GM23338 (cell line): ENCODE data around the gene MTARC1. TPM values are rescaled to one million over a fixed set of nuclear protein-coding genes. Genes with fewer than 3 reads are reported as not detected.

Source experiments
- ATAC-seq: fragments of 200-7000 bp; cut with Tn5 transposase; 3 replicates; pipeline ENCODE4 v1.9.1; 2020
- DNase-seq: peaks from one replicate; pipeline ENCODE4 v3.0.0-alpha.2; 2015; ENCODE audit warnings: low spot score
- H2AFZ ChIP-seq: fragments of 200-600 bp; sonication (generic); 2 replicates; pipeline ENCODE4 v1.8.0; 2016; ENCODE audit warnings: antibody characterized with exemption, mild to moderate bottlenecking, moderate library complexity
- H3F3A ChIP-seq: fragments of 200-600 bp; sonication (generic); replicated peaks from 2 replicates; pipeline ENCODE4 v1.8.0; 2017; ENCODE audit warnings: antibody characterized with exemption, mixed run types, low read depth
- H3K27ac ChIP-seq: fragments of 200-600 bp; sonication (generic); 2 replicates; pipeline ENCODE4 v1.6.1; 2016; ENCODE audit warnings: low read depth
- H3K27me3 ChIP-seq: fragments of 200-600 bp; sonication (generic); 2 replicates; pipeline ENCODE4 v1.8.0; 2016; ENCODE audit warnings: mild to moderate bottlenecking, mixed run types, moderate library complexity; ENCODE audit not compliant: insufficient read depth
- H3K36me3 ChIP-seq: fragments of 200-600 bp; sonication (generic); 2 replicates; pipeline ENCODE4 v1.8.0; 2016; ENCODE audit warnings: mild to moderate bottlenecking; ENCODE audit not compliant: insufficient read depth
- H3K4me1 ChIP-seq: fragments of 200-600 bp; sonication (generic); 2 replicates; pipeline ENCODE4 v1.8.0; 2016; ENCODE audit warnings: mild to moderate bottlenecking, moderate library complexity; ENCODE audit not compliant: insufficient read depth
- H3K4me2 ChIP-seq: fragments of 200-600 bp; sonication (generic); 2 replicates; pipeline ENCODE4 v1.7.1; 2017; ENCODE audit warnings: mixed run types
- H3K4me3 ChIP-seq: fragments of 200-600 bp; sonication (generic); 2 replicates; pipeline ENCODE4 v1.6.1; 2016; ENCODE audit warnings: mixed run types
- H3K79me2 ChIP-seq: fragments of 200-600 bp; sonication (generic); replicated peaks from 2 replicates; pipeline ENCODE4 v1.8.0; 2017; ENCODE audit warnings: mild to moderate bottlenecking; ENCODE audit not compliant: insufficient read depth
- H3K9me2 ChIP-seq: fragments of 200-600 bp; sonication (generic); 2 replicates; pipeline ENCODE4 v1.8.0; 2017; ENCODE audit not compliant: insufficient read depth
- H4K20me1 ChIP-seq: fragments of 200-600 bp; sonication (generic); replicated peaks from 2 replicates; pipeline ENCODE4 v1.8.0; 2017; ENCODE audit warnings: mild to moderate bottlenecking; ENCODE audit not compliant: insufficient read depth
- H3K27ac Mint-ChIP-seq: 2 replicates; pipeline ENCODE4 v1.8.0; 2020; ENCODE audit warnings: inconsistent platforms, mild to moderate bottlenecking, moderate library complexity, mixed read lengths
- H3K27me3 Mint-ChIP-seq: 3 replicates; pipeline ENCODE4 v1.8.0; 2022; ENCODE audit warnings: low read depth, mild to moderate bottlenecking, moderate library complexity, mixed read lengths, inconsistent platforms; ENCODE audit not compliant: insufficient read depth, poor library complexity
- H3K36me3 Mint-ChIP-seq: 3 replicates; pipeline ENCODE4 v1.8.0; 2021; ENCODE audit warnings: low read depth, mild to moderate bottlenecking, inconsistent platforms, moderate library complexity, mixed read lengths
- H3K4me1 Mint-ChIP-seq: 3 replicates; pipeline ENCODE4 v1.8.0; 2020; ENCODE audit warnings: mild to moderate bottlenecking, inconsistent platforms, mixed read lengths
- H3K4me3 Mint-ChIP-seq: 3 replicates; pipeline ENCODE4 v1.8.0; 2021; ENCODE audit warnings: moderate library complexity, mild to moderate bottlenecking, inconsistent platforms, mixed read lengths
- H3K9me3 Mint-ChIP-seq: 3 replicates; pipeline ENCODE4 v1.8.0; 2020; ENCODE audit warnings: moderate library complexity, mild to moderate bottlenecking, inconsistent platforms, mixed read lengths
- CREB1 ChIP-seq: fragments of 250-450 bp; sonication (Bioruptor Pico); IDR thresholded peaks from 2 replicates; pipeline ENCODE4 v1.5.0; 2020; ENCODE audit warnings: low read depth, mild to moderate bottlenecking, moderate library complexity
- ETS1 ChIP-seq: IDR thresholded peaks from 2 replicates; pipeline ENCODE4 v1.6.1; 2016; ENCODE audit warnings: antibody characterized with exemption
- EZH2 ChIP-seq: fragments of 200-600 bp; sonication (generic); IDR thresholded peaks from one replicate; pipeline ENCODE4 v1.8.0; 2017; ENCODE audit warnings: antibody characterized with exemption, mild to moderate bottlenecking, low read depth; ENCODE audit not compliant: unreplicated experiment
- EZH2phosphoT487 ChIP-seq: fragments of 200-600 bp; sonication (generic); IDR thresholded peaks from one replicate; pipeline ENCODE4 v1.8.1; 2018; ENCODE audit warnings: antibody characterized with exemption; ENCODE audit not compliant: unreplicated experiment
- JUNB ChIP-seq: IDR thresholded peaks from one replicate; pipeline ENCODE4 v1.6.1; 2016; ENCODE audit warnings: antibody characterized with exemption; ENCODE audit not compliant: unreplicated experiment
- NANOG ChIP-seq: IDR thresholded peaks from 2 replicates; pipeline ENCODE4 v1.6.1; 2016; ENCODE audit warnings: antibody characterized with exemption, borderline replicate concordance
- POLR2AphosphoS5 ChIP-seq: IDR thresholded peaks from 2 replicates; pipeline ENCODE4 v1.6.1; 2016; ENCODE audit warnings: antibody characterized with exemption, low read depth
- STAT1 ChIP-seq: IDR thresholded peaks from one replicate; pipeline ENCODE4 v1.6.1; 2016; ENCODE audit warnings: antibody characterized with exemption; ENCODE audit not compliant: unreplicated experiment
- ZNF114 ChIP-seq: fragments of 250-450 bp; sonication (Bioruptor Pico); IDR thresholded peaks from 2 replicates; pipeline ENCODE4 v1.5.0; 2020; ENCODE audit warnings: mild to moderate bottlenecking, moderate library complexity
- ZNF331 ChIP-seq: fragments of 250-450 bp; sonication (Bioruptor Pico); IDR thresholded peaks from 2 replicates; pipeline ENCODE4 v1.5.0; 2020; ENCODE audit warnings: low read depth, mild to moderate bottlenecking, moderate library complexity
- ZNF462 ChIP-seq: fragments of 250-450 bp; sonication (Bioruptor Pico); IDR thresholded peaks from 2 replicates; pipeline ENCODE4 v1.5.0; 2020; ENCODE audit warnings: mild to moderate bottlenecking, moderate library complexity
- polyA plus RNA-seq: library from polyadenylated mRNA; unstranded; fragments of >200 nt; fragmentation: Nextera tagmentation; extraction: Ambion mirVana; gene quantifications from 2 replicates; pipeline ENCODE4 v1.2.1, GENCODE V29; 2016
- total RNA-seq: library from RNA; depleted of rRNA; stranded (reverse); fragments of >200 nt; shearing (Covaris generic); gene quantifications from 2 replicates; pipeline ENCODE4 v1.2.3, GENCODE V29; 2014
- TF ChIP-seq, protein P1 (sequence below), 2 experiments: fragments of 200-600 bp in 1 of 2; sonication (generic) in 1 of 2; conservative IDR thresholded peaks; 2 replicates each; pipeline versions ENCODE4 v1.5.1 to v1.6.1; 2016 to 2017; ENCODE audit warnings: antibody characterized with exemption in 2 of 2, low read depth in 2 of 2, mild to moderate bottlenecking in 2 of 2, moderate library complexity in 1 of 2
- TF ChIP-seq, protein P2 (sequence below): IDR thresholded peaks from one replicate; pipeline ENCODE4 v1.6.1; 2018; ENCODE audit warnings: antibody characterized with exemption; ENCODE audit not compliant: unreplicated experiment

The MTARC1 gene
- total and polyA plus RNA-seq, 2 experiments from 2014 or later: 33.9 to 34.6 TPM

DNA sequence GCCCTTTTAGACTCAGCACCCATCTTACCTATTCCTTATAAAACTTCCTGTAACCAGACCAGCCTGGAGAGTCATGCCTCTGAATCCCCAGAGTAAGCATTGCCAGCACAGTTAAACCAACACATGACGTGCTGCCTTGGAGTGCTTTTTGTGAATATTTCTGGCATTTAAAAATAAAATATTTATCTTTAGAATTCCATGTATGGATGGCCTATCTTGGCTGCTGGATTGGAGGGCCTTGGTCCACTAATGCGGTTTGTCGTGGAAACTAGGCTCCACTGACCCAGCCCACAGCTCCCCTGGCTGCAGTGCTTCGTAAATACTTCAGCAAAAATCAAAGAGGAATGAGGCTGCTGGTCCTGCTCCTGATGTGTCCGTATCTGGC is 17.5 kb downstream of the MTARC1 start:
- H3K9me3 Mint-ChIP-seq: no peaks in the 10 kb centered on the region
- Histone ChIP-seq H2AFZ (no peak overlapping the region), H3K4me3 (no peak overlapping the region), H3K27ac (no peak overlapping the region), H3K9me2 (no peaks in the 10 kb centered on the region), H3K4me2 (no peak overlapping the region), H4K20me1 (peaks cover 4% of the 10 kb centered on the region; the same call in 1 of the 2 replicates), H3K79me2 (no peaks in the 10 kb centered on the region), H3F3A (no peaks in the 10 kb centered on the region), H3K27me3 (no peaks in the 10 kb centered on the region), H3K4me1 (no peaks in the 10 kb centered on the region), H3K36me3 (peaks cover 5% of the 10 kb centered on the region)
- ATAC-seq (no peak), DNase-seq (no peak)
- peaks cover 59% of the 10 kb centered on the region for H3K36me3 Mint-ChIP-seq
- peaks cover 13% of the 10 kb centered on the region; the same call in 2 of the 3 replicates for H3K4me1 Mint-ChIP-seq
- H3K4me3 Mint-ChIP-seq: no peak overlapping the region
- peaks cover 2% of the 10 kb centered on the region for H3K27me3 Mint-ChIP-seq
- H3K27ac Mint-ChIP-seq: no peak overlapping the region
- TF ChIP-seq CREB1 (CRISPR knock-in tag): no peak
- TF ChIP-seq, protein P1, sequence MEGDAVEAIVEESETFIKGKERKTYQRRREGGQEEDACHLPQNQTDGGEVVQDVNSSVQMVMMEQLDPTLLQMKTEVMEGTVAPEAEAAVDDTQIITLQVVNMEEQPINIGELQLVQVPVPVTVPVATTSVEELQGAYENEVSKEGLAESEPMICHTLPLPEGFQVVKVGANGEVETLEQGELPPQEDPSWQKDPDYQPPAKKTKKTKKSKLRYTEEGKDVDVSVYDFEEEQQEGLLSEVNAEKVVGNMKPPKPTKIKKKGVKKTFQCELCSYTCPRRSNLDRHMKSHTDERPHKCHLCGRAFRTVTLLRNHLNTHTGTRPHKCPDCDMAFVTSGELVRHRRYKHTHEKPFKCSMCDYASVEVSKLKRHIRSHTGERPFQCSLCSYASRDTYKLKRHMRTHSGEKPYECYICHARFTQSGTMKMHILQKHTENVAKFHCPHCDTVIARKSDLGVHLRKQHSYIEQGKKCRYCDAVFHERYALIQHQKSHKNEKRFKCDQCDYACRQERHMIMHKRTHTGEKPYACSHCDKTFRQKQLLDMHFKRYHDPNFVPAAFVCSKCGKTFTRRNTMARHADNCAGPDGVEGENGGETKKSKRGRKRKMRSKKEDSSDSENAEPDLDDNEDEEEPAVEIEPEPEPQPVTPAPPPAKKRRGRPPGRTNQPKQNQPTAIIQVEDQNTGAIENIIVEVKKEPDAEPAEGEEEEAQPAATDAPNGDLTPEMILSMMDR (conservative IDR thresholded peaks at IDR 0.05; ENCODE audit: low read depth in 2 of 2): no peak
- no peak for TF ChIP-seq POLR2AphosphoS5
- TF ChIP-seq EZH2phosphoT487: no peak
- TF ChIP-seq NANOG: no peak
- TF ChIP-seq JUNB: no peak
- TF ChIP-seq ETS1: no peak
- TF ChIP-seq STAT1: no peak
- TF ChIP-seq ZNF331 (CRISPR knock-in tag): no peak
- no peak for TF ChIP-seq ZNF114 (CRISPR knock-in tag)
- no peak for TF ChIP-seq EZH2
- no peak for TF ChIP-seq ZNF462 (CRISPR knock-in tag)
- TF ChIP-seq, protein P2, sequence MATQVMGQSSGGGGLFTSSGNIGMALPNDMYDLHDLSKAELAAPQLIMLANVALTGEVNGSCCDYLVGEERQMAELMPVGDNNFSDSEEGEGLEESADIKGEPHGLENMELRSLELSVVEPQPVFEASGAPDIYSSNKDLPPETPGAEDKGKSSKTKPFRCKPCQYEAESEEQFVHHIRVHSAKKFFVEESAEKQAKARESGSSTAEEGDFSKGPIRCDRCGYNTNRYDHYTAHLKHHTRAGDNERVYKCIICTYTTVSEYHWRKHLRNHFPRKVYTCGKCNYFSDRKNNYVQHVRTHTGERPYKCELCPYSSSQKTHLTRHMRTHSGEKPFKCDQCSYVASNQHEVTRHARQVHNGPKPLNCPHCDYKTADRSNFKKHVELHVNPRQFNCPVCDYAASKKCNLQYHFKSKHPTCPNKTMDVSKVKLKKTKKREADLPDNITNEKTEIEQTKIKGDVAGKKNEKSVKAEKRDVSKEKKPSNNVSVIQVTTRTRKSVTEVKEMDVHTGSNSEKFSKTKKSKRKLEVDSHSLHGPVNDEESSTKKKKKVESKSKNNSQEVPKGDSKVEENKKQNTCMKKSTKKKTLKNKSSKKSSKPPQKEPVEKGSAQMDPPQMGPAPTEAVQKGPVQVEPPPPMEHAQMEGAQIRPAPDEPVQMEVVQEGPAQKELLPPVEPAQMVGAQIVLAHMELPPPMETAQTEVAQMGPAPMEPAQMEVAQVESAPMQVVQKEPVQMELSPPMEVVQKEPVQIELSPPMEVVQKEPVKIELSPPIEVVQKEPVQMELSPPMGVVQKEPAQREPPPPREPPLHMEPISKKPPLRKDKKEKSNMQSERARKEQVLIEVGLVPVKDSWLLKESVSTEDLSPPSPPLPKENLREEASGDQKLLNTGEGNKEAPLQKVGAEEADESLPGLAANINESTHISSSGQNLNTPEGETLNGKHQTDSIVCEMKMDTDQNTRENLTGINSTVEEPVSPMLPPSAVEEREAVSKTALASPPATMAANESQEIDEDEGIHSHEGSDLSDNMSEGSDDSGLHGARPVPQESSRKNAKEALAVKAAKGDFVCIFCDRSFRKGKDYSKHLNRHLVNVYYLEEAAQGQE: no peak
